Measurements from ENCODE around the gene RGS19.

Gene RGS19

DNA sequence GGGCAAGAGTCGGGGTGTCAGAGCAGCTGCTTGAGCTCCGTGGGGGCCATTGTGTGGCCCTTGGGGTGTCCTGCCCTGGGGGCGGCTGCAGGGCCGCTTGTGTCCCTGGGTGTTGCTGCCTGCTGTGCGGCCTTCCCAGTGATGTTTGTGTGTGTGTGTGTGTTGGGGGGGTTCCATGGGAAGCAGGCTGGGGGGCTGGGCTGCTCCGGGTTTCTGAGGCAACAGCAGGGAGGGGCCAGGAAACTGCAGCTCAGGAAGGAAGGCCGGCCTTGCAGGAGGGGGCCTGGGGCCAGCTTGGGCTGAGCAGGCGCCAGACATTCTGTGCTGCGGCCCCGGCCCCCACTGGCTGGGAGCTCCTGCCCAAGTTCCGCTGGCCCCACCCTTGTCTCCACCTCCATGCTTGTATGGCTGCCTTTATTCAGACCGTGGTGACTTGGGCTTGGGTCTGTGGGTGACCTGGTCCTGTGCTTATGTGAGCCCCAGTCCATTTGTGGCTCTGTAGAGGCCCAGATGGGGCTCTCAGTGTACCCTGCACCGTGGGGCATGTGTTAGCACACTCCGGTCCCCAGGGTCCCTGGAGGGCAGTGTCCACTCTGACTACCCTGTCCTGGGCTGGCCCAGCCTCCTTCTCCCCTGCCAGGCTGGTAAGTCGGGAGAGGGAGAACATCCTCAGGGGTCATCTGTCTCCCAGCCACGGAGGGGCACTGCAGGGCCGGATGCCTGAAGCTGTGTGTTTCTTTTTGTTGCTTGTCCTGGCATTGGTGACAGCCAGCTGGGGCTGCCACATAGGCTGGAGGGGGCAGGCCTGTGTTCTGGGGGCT, 25.3 kb downstream of the RGS19 start:
- Histone ChIP-seq H3K4me3 (ENCODE audit: insufficient read depth, low read depth, low read length) (no peak overlapping the region), H3K36me3 (ENCODE audit: control insufficient read depth, insufficient read depth, low read length) (no peaks in the 10 kb centered on the region), H3K27ac (ENCODE audit: insufficient read depth, low read depth, low read length, poor library complexity, severe bottlenecking) (no peak overlapping the region), H3K4me1 (ENCODE audit: control insufficient read depth, insufficient read depth, low read length) (peaks cover 13% of the 10 kb centered on the region), H3K9me3 (ENCODE audit: control insufficient read depth, low read length) (no peaks in the 10 kb centered on the region), H3K27me3 (ENCODE audit: control insufficient read depth, insufficient read depth, low read length, poor library complexity, severe bottlenecking) (peaks cover 34% of the 10 kb centered on the region)
- WGBS, 2 experiments: 53 to 57% methylated on average over 17 of the region's 17 CpGs

DNA sequence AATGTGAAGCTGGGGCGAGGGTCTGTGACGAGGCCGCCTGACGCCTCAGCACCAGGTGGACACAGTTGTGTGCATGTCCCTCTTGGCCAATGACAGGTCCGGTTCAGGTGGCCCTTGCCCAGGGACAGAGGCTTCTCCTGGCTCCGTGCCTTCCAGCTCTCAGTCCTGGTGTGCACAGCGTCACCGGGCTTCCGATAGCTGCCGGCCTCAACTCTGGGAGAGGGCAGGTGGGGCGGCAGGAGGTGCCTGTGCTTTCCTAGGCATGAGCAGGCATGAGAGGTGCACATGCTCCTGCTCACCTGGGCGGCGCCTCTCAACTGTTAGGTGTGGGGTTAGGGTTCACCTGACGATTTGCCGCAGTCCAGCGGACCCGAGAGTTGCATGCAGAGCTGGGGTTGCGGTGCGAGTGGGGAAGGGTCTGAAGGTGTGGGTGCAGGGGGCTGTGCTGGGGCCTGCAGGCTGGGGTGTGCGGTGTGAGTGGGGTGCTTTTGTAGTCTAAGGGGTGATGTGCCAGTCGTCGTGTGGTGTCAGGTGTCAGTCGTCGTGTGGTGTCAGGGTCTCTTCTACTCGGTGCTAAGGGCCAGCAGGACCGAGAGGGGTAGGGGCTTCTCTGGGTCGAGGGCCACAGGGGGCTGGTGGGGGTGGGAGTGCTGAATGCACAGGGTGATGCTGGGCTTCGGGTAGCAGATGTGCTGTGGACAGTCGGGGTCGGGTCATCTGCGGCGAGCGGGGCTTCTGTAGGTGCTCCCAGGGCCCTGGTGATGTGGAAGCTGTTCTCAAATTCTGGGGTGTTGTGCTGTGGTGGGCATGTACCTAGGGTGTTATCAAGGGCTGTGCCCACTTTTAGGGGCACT, 26.1 kb downstream of the RGS19 start:
- 88 to 89% methylated on average over 33 of the region's 33 CpGs for WGBS, 2 experiments
- no peaks in the 10 kb centered on the region for H3K36me3 ChIP-seq (ENCODE audit: control insufficient read depth, insufficient read depth, low read length)
- H3K4me3 ChIP-seq (ENCODE audit: insufficient read depth, low read depth, low read length): no peak overlapping the region
- peaks cover 42% of the 10 kb centered on the region for H3K27me3 ChIP-seq (ENCODE audit: control insufficient read depth, insufficient read depth, low read length, poor library complexity, severe bottlenecking)
- H3K4me1 ChIP-seq (ENCODE audit: control insufficient read depth, insufficient read depth, low read length): peaks cover 13% of the 10 kb centered on the region
- H3K9me3 ChIP-seq (ENCODE audit: control insufficient read depth, low read length): no peaks in the 10 kb centered on the region
- no peak overlapping the region for H3K27ac ChIP-seq (ENCODE audit: insufficient read depth, low read depth, low read length, poor library complexity, severe bottlenecking)

GRCh38 chr20:64052326-64052722, 27.0 kb downstream of the RGS19 start:
- Histone ChIP-seq H3K4me1 (ENCODE audit: control insufficient read depth, insufficient read depth, low read length) (peaks cover 13% of the 10 kb centered on the region), H3K27me3 (ENCODE audit: control insufficient read depth, insufficient read depth, low read length, poor library complexity, severe bottlenecking) (peaks cover 51% of the 10 kb centered on the region), H3K36me3 (ENCODE audit: control insufficient read depth, insufficient read depth, low read length) (no peaks in the 10 kb centered on the region), H3K9me3 (ENCODE audit: control insufficient read depth, low read length) (no peaks in the 10 kb centered on the region), H3K27ac (ENCODE audit: insufficient read depth, low read depth, low read length, poor library complexity, severe bottlenecking) (no peak overlapping the region), H3K4me3 (ENCODE audit: insufficient read depth, low read depth, low read length) (no peak overlapping the region)
- 89 to 91% methylated on average over 10 of the region's 10 CpGs for WGBS, 2 experiments

DNA sequence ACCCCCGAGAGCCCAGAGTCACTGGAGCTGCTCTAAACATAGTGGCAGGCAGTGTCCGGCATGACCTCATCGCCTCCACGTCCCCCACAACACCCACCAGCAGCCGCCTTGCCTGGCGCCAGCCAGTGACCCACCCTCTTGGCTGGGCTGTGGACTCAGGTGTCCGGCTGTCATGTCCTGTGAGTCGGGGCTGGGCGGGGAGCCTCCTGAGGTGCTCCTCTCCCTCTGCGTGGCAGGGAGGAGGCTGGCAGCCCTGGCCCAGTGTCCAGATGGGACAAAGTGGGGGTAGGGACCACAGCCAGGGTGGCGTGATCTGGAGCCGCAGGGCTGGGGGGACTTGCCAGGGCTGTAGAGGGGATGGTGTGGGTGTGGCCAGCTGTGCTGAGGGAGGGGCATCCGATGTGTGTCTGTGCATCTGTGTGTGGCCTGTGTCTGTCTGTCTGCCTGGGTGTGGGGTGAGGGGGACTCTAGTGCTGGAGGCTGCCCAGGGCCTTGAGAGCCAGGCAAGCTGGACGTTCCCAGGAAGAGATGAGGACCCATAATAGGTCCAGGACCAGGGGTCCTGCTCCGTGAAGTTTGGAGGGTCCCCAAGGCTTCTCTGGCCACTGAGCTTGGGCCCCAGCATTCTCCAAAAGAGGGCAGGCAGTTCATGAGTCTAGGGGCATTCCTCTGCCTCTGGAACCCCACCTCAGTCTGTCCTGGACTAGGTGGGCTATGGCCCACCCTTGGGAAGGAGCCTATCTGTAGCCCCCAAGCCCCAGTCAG, 27.6 kb downstream of the RGS19 start:
- H3K4me3 ChIP-seq (ENCODE audit: insufficient read depth, low read depth, low read length): no peak overlapping the region
- peaks cover 13% of the 10 kb centered on the region for H3K4me1 ChIP-seq (ENCODE audit: control insufficient read depth, insufficient read depth, low read length)
- peaks cover 57% of the 10 kb centered on the region for H3K27me3 ChIP-seq (ENCODE audit: control insufficient read depth, insufficient read depth, low read length, poor library complexity, severe bottlenecking)
- H3K36me3 ChIP-seq (ENCODE audit: control insufficient read depth, insufficient read depth, low read length): no peaks in the 10 kb centered on the region
- H3K9me3 ChIP-seq (ENCODE audit: control insufficient read depth, low read length): no peaks in the 10 kb centered on the region
- WGBS, 2 experiments: 91 to 93% methylated on average over 15 of the region's 15 CpGs
- H3K27ac ChIP-seq (ENCODE audit: insufficient read depth, low read depth, low read length, poor library complexity, severe bottlenecking): no peak overlapping the region

DNA sequence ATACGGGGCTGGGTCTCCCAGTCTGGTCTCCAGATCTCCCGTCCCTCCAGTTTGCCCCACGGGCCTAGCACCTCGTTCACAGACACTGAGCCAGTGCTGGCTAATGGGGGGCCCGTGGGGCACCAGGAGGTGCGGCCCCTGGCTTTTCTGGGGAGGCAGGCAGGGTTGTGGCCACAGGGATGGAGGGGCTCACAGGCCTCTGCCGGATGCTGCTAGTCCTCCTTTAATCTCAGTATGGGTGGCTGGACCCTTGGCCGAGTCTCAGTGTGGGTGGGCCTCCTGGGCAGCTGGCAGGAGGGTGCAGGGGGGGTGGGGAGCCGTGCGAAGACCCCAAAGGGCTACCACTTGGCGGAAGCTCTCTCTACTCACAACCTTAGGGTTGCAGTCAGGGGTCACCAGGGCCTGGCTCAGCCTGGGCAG, 28.3 kb downstream of the RGS19 start:
- 93% methylated on average over 11 of the region's 11 CpGs for WGBS, 2 experiments
- no peaks in the 10 kb centered on the region for H3K9me3 ChIP-seq (ENCODE audit: control insufficient read depth, low read length)
- no peak overlapping the region for H3K27ac ChIP-seq (ENCODE audit: insufficient read depth, low read depth, low read length, poor library complexity, severe bottlenecking)
- H3K27me3 ChIP-seq (ENCODE audit: control insufficient read depth, insufficient read depth, low read length, poor library complexity, severe bottlenecking): peaks cover 64% of the 10 kb centered on the region
- H3K36me3 ChIP-seq (ENCODE audit: control insufficient read depth, insufficient read depth, low read length): no peaks in the 10 kb centered on the region
- H3K4me1 ChIP-seq (ENCODE audit: control insufficient read depth, insufficient read depth, low read length): peaks cover 13% of the 10 kb centered on the region
- no peak overlapping the region for H3K4me3 ChIP-seq (ENCODE audit: insufficient read depth, low read depth, low read length)

DNA sequence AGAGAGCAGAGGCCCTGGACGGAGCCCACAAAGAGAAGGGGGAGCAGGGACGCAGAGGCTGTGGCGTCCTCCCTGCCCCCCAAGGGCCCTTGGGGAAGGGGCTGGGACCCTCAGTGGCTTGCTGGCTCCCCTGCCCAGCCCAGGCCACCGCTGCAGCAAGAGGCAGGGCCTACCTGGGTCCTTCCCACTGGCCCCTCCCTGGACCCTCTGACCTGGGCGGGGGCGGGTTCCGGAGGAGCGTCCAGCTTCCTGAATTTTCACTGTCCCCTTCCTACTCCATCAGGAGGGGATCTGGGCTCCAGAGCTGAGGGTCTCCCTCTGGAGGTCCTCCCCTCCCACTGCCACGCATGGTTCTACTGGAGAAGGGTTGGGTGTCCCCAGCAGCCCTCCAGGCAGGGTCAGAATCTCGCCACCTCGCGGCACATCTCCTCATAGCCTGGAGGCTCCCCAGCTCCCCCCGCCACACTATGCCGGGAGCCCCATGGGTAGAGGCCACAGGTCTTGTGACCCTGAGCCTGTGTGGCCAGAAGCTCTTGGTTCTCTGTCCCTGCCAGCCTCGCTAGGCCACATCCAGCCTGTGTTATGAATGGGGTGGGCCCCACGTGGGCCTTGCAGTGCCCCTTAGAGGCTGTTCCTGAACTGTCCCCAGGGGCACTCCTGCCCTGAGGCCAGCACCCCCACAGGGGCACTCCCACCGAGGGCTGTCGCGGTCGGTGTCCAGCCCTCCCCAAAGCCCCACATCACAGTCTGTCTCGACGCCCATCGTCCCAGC, 28.9 kb downstream of the RGS19 start:
- Histone ChIP-seq H3K27ac (ENCODE audit: insufficient read depth, low read depth, low read length, poor library complexity, severe bottlenecking) (no peak overlapping the region), H3K27me3 (ENCODE audit: control insufficient read depth, insufficient read depth, low read length, poor library complexity, severe bottlenecking) (peaks cover 70% of the 10 kb centered on the region), H3K4me3 (ENCODE audit: insufficient read depth, low read depth, low read length) (no peak overlapping the region), H3K4me1 (ENCODE audit: control insufficient read depth, insufficient read depth, low read length) (peaks cover 19% of the 10 kb centered on the region), H3K36me3 (ENCODE audit: control insufficient read depth, insufficient read depth, low read length) (no peaks in the 10 kb centered on the region), H3K9me3 (ENCODE audit: control insufficient read depth, low read length) (no peaks in the 10 kb centered on the region)
- 87% methylated on average over 23 of the region's 23 CpGs for WGBS, 2 experiments

DNA sequence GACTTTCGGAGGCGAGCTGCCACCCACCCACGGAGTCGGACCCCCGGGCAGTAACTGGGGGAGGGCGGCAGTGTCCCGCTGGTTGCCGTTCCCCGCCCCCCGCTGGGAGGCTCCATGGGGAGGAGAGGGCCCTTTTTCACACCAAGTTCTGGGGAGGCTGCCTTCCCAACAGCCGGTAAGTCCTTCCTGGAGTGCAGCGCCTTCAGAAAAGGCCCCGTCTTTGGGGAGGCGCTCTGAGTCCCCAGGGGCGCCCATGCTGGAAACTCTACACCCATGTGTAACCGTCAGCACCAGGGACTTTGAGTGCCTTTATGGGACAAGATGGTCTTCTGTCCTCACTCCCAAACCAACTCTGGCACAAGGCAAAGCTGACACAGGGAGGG, 29.4 kb downstream of the RGS19 start:
- Histone ChIP-seq H3K4me1 (ENCODE audit: control insufficient read depth, insufficient read depth, low read length) (peaks cover 25% of the 10 kb centered on the region), H3K27me3 (ENCODE audit: control insufficient read depth, insufficient read depth, low read length, poor library complexity, severe bottlenecking) (peaks cover 76% of the 10 kb centered on the region), H3K36me3 (ENCODE audit: control insufficient read depth, insufficient read depth, low read length) (no peaks in the 10 kb centered on the region), H3K27ac (ENCODE audit: insufficient read depth, low read depth, low read length, poor library complexity, severe bottlenecking) (no peak overlapping the region), H3K9me3 (ENCODE audit: control insufficient read depth, low read length) (no peaks in the 10 kb centered on the region), H3K4me3 (ENCODE audit: insufficient read depth, low read depth, low read length) (no peak overlapping the region)
- whole genome bisulfite sequencing, 2 experiments: 37 to 43% methylated on average over 16 of the region's 16 CpGs

- Histone ChIP-seq H3K4me3 (ENCODE audit: insufficient read depth, low read depth, low read length) (peak within 1 kb of the TSS; percentile 12), H3K4me1 (ENCODE audit: control insufficient read depth, insufficient read depth, low read length) (peaks cover 24% of the 10 kb centered on the region), H3K36me3 (ENCODE audit: control insufficient read depth, insufficient read depth, low read length) (no peaks in the 10 kb centered on the region), H3K27ac (ENCODE audit: insufficient read depth, low read depth, low read length, poor library complexity, severe bottlenecking) (no peak within 1 kb of the TSS), H3K27me3 (ENCODE audit: control insufficient read depth, insufficient read depth, low read length, poor library complexity, severe bottlenecking) (peaks cover 82% of the 10 kb centered on the region), H3K9me3 (ENCODE audit: control insufficient read depth, low read length) (no peaks in the 10 kb centered on the region)
- 1% methylated on average over 103 to 104 of the region's 111 CpGs for WGBS, 2 experiments
Measured at GRCh38 chr20:64049060-64049877, 30.0 kb downstream of the RGS19 start, which contains the start of gene SOX18. Gene SOX18, minus strand, starts transcription at chr20:64049639. Its CDS starts 123 bp downstream, at chr20:64049516.
